ENCODE data around the gene DDX39A.
"Not testable (repeated sequence)": the region's sequence is repeated elsewhere in the genome, so short reads cannot be mapped to it uniquely, and the experiment has no call there.

The DDX39A gene

GRCh38 chr19:14405758-14406644 lies 13.1 kb downstream of the DDX39A start:
- Histone ChIP-seq H3K9ac (ENCODE audit: low read depth, low read length) (no peak overlapping the region), H3K9me3 (replicated peaks; ENCODE audit: low read length) (no peaks in the 10 kb centered on the region), H3K4me3 (ENCODE audit: low read length) (no peak overlapping the region), H3K4me2 (ENCODE audit: low read length) (no peak overlapping the region), H3K27me3 (ENCODE audit: control insufficient read depth, insufficient read depth, low read length) (no peaks in the 10 kb centered on the region), H3K36me3 (ENCODE audit: insufficient read depth, low read length) (peaks cover 83% of the 10 kb centered on the region), H3K4me1 (ENCODE audit: control insufficient read depth, insufficient read depth, low read length) (peaks cover 11% of the 10 kb centered on the region)

GRCh38 chr19:14405380-14405757 lies 13.8 kb downstream of the DDX39A start:
- Histone ChIP-seq H3K36me3 (ENCODE audit: insufficient read depth, low read length) (peaks cover 81% of the 10 kb centered on the region), H3K27me3 (ENCODE audit: control insufficient read depth, insufficient read depth, low read length) (no peaks in the 10 kb centered on the region), H3K4me2 (ENCODE audit: low read length) (no peak overlapping the region), H3K4me1 (ENCODE audit: control insufficient read depth, insufficient read depth, low read length) (peaks cover 11% of the 10 kb centered on the region), H3K9me3 (replicated peaks; ENCODE audit: low read length) (no peaks in the 10 kb centered on the region), H3K4me3 (ENCODE audit: low read length) (no peak overlapping the region), H3K9ac (ENCODE audit: low read depth, low read length) (no peak overlapping the region)

DNA sequence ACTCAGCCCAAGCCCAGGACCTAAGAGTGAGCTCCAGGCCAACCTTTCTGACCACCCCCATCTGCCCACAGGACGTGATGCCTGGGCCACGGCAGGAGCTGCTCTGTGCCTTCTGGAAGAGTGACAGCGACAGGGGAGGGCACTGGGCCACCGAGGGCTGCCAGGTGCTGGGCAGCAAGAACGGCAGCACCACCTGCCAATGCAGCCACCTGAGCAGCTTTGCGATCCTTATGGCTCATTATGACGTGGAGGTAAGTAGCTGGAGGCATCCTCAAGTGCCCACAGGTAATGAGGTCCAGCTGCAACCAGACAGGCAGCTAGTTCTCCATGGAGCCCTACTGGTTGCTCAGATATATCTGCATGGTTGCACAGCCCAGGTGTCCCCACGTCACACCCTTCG lies 14.8 kb downstream of the DDX39A start:
- H3K36me3 ChIP-seq (ENCODE audit: insufficient read depth, low read length): peaks cover 70% of the 10 kb centered on the region
- peaks cover 11% of the 10 kb centered on the region for H3K4me1 ChIP-seq (ENCODE audit: control insufficient read depth, insufficient read depth, low read length)
- H3K27me3 ChIP-seq (ENCODE audit: control insufficient read depth, insufficient read depth, low read length): no peaks in the 10 kb centered on the region
- H3K9ac ChIP-seq (ENCODE audit: low read depth, low read length): no peak overlapping the region
- no peaks in the 10 kb centered on the region for H3K9me3 ChIP-seq (replicated peaks; ENCODE audit: low read length)
- no peak overlapping the region for H3K4me2 ChIP-seq (ENCODE audit: low read length)
- H3K4me3 ChIP-seq (ENCODE audit: low read length): no peak overlapping the region

GRCh38 chr19:14403145-14403930 lies 15.8 kb downstream of the DDX39A start:
- not testable (repeated sequence) for H3K4me2 ChIP-seq (ENCODE audit: low read length); H3K9ac ChIP-seq (ENCODE audit: low read depth, low read length); H3K4me3 ChIP-seq (ENCODE audit: low read length); H3K27me3 ChIP-seq (ENCODE audit: control insufficient read depth, insufficient read depth, low read length); H3K9me3 ChIP-seq (replicated peaks; ENCODE audit: low read length)
- Histone ChIP-seq H3K36me3 (ENCODE audit: insufficient read depth, low read length) (peaks cover 60% of the 10 kb centered on the region), H3K4me1 (ENCODE audit: control insufficient read depth, insufficient read depth, low read length) (peaks cover 11% of the 10 kb centered on the region)

- Histone ChIP-seq H3K27me3 (ENCODE audit: control insufficient read depth, insufficient read depth, low read length) (no peaks in the 10 kb centered on the region), H3K9me3 (replicated peaks; ENCODE audit: low read length) (no peaks in the 10 kb centered on the region), H3K4me3 (ENCODE audit: low read length) (no peak overlapping the region), H3K9ac (ENCODE audit: low read depth, low read length) (no peak overlapping the region), H3K4me2 (ENCODE audit: low read length) (peak overlapping the region; percentile 28), H3K4me1 (ENCODE audit: control insufficient read depth, insufficient read depth, low read length) (peaks cover 11% of the 10 kb centered on the region), H3K36me3 (ENCODE audit: insufficient read depth, low read length) (peaks cover 55% of the 10 kb centered on the region)
Observed at GRCh38 chr19:14402332-14403144, 16.6 kb downstream of the DDX39A start.

DNA sequence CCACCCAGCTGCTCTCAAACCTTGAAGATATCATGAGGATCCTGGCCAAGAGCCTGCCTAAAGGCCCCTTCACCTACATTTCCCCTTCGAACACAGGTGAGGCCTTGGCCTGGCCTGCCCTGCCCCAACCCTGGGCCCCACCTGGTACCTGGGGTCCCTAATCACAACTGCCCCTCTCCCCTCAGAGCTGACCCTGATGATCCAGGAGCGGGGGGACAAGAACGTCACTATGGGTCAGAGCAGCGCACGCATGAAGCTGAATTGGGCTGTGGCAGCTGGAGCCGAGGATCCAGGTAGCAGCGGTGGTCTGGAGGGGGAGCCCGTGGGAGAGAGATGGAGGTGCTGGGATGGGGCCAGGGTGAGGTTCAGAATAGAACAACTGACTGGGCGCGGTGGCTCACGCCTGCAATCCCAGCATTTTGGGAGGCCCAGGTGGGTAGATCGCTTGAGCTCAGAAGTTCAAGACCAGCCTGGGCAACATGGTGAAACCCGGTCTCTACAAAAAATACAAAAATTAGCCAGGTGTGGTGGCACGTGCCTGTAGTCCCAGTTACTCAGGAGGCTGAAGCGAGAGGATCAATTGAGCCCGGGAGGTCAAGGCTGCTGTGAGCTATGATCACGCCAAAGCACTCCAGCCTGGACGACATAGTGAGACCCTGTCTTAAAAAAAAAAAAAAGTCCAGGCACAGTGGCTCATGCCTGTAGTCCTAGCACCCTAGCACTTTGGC lies 17.5 kb downstream of the DDX39A start:
- H3K27me3 ChIP-seq (ENCODE audit: control insufficient read depth, insufficient read depth, low read length): no peaks in the 10 kb centered on the region
- peaks cover 48% of the 10 kb centered on the region for H3K36me3 ChIP-seq (ENCODE audit: insufficient read depth, low read length)
- no peak overlapping the region for H3K4me2 ChIP-seq (ENCODE audit: low read length)
- H3K4me3 ChIP-seq (ENCODE audit: low read length): no peak overlapping the region
- H3K4me1 ChIP-seq (ENCODE audit: control insufficient read depth, insufficient read depth, low read length): peaks cover 11% of the 10 kb centered on the region
- H3K9ac ChIP-seq (ENCODE audit: low read depth, low read length): no peak overlapping the region
- H3K9me3 ChIP-seq (replicated peaks; ENCODE audit: low read length): no peaks in the 10 kb centered on the region

GRCh38 chr19:14400951-14401431 lies 18.1 kb downstream of the DDX39A start:
- no peak overlapping the region for H3K9ac ChIP-seq (ENCODE audit: low read depth, low read length)
- H3K9me3 ChIP-seq (replicated peaks; ENCODE audit: low read length): no peaks in the 10 kb centered on the region
- no peak overlapping the region for H3K4me3 ChIP-seq (ENCODE audit: low read length)
- H3K4me2 ChIP-seq (ENCODE audit: low read length): no peak overlapping the region
- H3K36me3 ChIP-seq (ENCODE audit: insufficient read depth, low read length): peaks cover 46% of the 10 kb centered on the region
- H3K27me3 ChIP-seq (ENCODE audit: control insufficient read depth, insufficient read depth, low read length): no peaks in the 10 kb centered on the region
- H3K4me1 ChIP-seq (ENCODE audit: control insufficient read depth, insufficient read depth, low read length): peaks cover 11% of the 10 kb centered on the region

DNA sequence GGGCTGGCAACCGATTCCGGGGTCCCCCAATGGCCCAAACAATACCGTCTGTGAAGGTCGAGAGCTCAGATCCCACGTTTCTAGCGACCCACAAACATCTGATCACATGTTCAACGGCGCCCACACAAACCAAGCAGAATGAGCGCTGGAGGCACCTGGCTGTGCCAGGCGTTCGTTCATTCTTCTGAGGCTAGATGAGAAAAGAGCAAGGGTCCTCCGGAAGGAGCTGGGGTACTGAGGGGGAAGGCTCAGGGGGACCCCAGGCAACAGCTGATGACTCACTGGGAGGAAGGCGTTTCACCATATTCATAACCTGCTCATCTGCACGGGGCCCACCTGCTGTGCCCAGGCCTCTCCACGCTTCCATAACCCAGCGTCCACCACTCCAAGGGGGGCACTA lies 22.0 kb downstream of the DDX39A start:
- H3K9ac ChIP-seq (ENCODE audit: low read depth, low read length); H3K9me3 ChIP-seq (replicated peaks; ENCODE audit: low read length); H3K4me1 ChIP-seq (ENCODE audit: control insufficient read depth, insufficient read depth, low read length); H3K27me3 ChIP-seq (ENCODE audit: control insufficient read depth, insufficient read depth, low read length); H3K4me3 ChIP-seq (ENCODE audit: low read length); H3K4me2 ChIP-seq (ENCODE audit: low read length): not testable (repeated sequence)
- H3K36me3 ChIP-seq (ENCODE audit: insufficient read depth, low read length): peaks cover 44% of the 10 kb centered on the region

DNA sequence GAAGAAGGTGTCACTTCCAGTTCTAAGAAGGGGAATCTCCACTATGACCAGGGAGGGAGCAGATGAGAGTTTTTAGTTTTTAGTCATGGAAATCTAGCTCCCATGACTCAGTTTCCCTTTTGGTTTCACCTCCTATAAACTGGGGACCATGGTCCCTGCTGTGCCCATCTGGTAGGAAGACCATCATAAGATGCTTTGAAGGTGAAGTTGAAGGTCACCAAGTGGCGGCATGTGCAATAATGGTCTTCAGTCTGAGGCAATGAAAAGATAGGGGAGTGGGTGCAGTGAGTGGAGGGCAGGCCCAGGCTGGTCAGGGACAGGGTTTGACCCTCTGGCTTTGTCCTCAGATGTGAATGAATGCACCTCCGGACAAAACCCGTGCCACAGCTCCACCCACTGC lies 22.4 kb downstream of the DDX39A start:
- not testable (repeated sequence) for H3K4me3 ChIP-seq (ENCODE audit: low read length); H3K9ac ChIP-seq (ENCODE audit: low read depth, low read length); H3K4me1 ChIP-seq (ENCODE audit: control insufficient read depth, insufficient read depth, low read length); H3K27me3 ChIP-seq (ENCODE audit: control insufficient read depth, insufficient read depth, low read length); H3K9me3 ChIP-seq (replicated peaks; ENCODE audit: low read length); H3K4me2 ChIP-seq (ENCODE audit: low read length)
- peaks cover 44% of the 10 kb centered on the region for H3K36me3 ChIP-seq (ENCODE audit: insufficient read depth, low read length)

- Histone ChIP-seq H3K4me2 (ENCODE audit: low read length) (no peak overlapping the region), H3K4me1 (ENCODE audit: control insufficient read depth, insufficient read depth, low read length) (no peaks in the 10 kb centered on the region), H3K9ac (ENCODE audit: low read depth, low read length) (no peak overlapping the region), H3K36me3 (ENCODE audit: insufficient read depth, low read length) (peaks cover 43% of the 10 kb centered on the region), H3K4me3 (ENCODE audit: low read length) (no peak overlapping the region), H3K27me3 (ENCODE audit: control insufficient read depth, insufficient read depth, low read length) (no peaks in the 10 kb centered on the region), H3K9me3 (replicated peaks; ENCODE audit: low read length) (no peaks in the 10 kb centered on the region)
Observed at GRCh38 chr19:14395710-14396336, 23.3 kb downstream of the DDX39A start.

All from skeletal muscle satellite cell (primary cell).